ENCODE measurements around the gene SLC16A5. TPM values are rescaled to one million over a fixed set of nuclear protein-coding genes. Genes with fewer than 3 reads are reported as not detected.
"Not testable (repeated sequence)": the region's sequence is repeated elsewhere in the genome, so short reads cannot be mapped to it uniquely, and the experiment has no call there.

Gene SLC16A5
- total RNA-seq, 2 experiments from 2014 or later, result 11.4 to 12.2 TPM

GRCh38 chr17:75125984-75126383 lies 38.2 kb downstream of the SLC16A5 start:
- ChIA-PET CTCF (interaction anchor here (0.9 to 13.8 kb wide), 6 partner anchors 10 to 286 kb away, joined by 3 to 150 read pairs (median 3); no protein-coding TSS in a partner anchor), POLR2A (no interaction called here)
- Mint-ChIP-seq H3K27ac (peak overlapping the region; percentile 89), H3K9me3 (peaks cover 5% of the 10 kb centered on the region), H3K36me3 (ENCODE audit: low read depth) (peaks cover 36% of the 10 kb centered on the region), H3K4me3 (peak overlapping the region; percentile 25), H3K4me1 (peaks cover 49% of the 10 kb centered on the region), H3K27me3 (no peaks in the 10 kb centered on the region)
- DNase-seq, result peak; percentile 36

- peaks cover 48% of the 10 kb centered on the region for H3K4me1 Mint-ChIP-seq
- no peak for DNase-seq
- CTCF ChIA-PET, result interaction anchor here (0.6 to 13.8 kb wide), 4 partner anchors 11 to 144 kb away, joined by 3 to 150 read pairs (median 3); partner anchors contain the start of gene MIF4GD
- no peaks in the 10 kb centered on the region for H3K27me3 Mint-ChIP-seq
- H3K9me3 Mint-ChIP-seq, result peaks cover 5% of the 10 kb centered on the region
- H3K36me3 Mint-ChIP-seq (ENCODE audit: low read depth), result peaks cover 32% of the 10 kb centered on the region
- H3K4me3 Mint-ChIP-seq, result no peak overlapping the region
- no peak overlapping the region for H3K27ac Mint-ChIP-seq
- POLR2A ChIA-PET, result no interaction called here
These were observed 39.2 kb downstream of the SLC16A5 start for GRCh38 chr17:75126954-75127353.

- CTCF ChIA-PET, result interaction anchor here (0.6 to 13.8 kb wide), 4 partner anchors 12 to 41 kb away, joined by 3 to 150 read pairs (median 4); no protein-coding TSS in a partner anchor
- H3K4me3 Mint-ChIP-seq, H3K9me3 Mint-ChIP-seq, DNase-seq, POLR2A ChIA-PET, H3K27me3 Mint-ChIP-seq: not testable (repeated sequence)
- Mint-ChIP-seq H3K36me3 (ENCODE audit: low read depth) (peaks cover 29% of the 10 kb centered on the region), H3K27ac (peak overlapping the region; percentile 33), H3K4me1 (peaks cover 54% of the 10 kb centered on the region)
These were observed 40.2 kb downstream of the SLC16A5 start for GRCh38 chr17:75127936-75128335.

- Mint-ChIP-seq H3K36me3 (ENCODE audit: low read depth) (peaks cover 28% of the 10 kb centered on the region), H3K27me3 (no peaks in the 10 kb centered on the region), H3K4me3 (peak overlapping the region; percentile 51), H3K27ac (no peak overlapping the region), H3K9me3 (peaks cover 4% of the 10 kb centered on the region), H3K4me1 (peaks cover 52% of the 10 kb centered on the region)
- POLR2A ChIA-PET, result no interaction called here
- no peak for DNase-seq
- CTCF ChIA-PET, result interaction anchor here (1.2 to 13.8 kb wide), 4 partner anchors 9 to 41 kb away, joined by 3 to 150 read pairs (median 3); no protein-coding TSS in a partner anchor
These were observed 41.1 kb downstream of the SLC16A5 start for GRCh38 chr17:75128694-75129505.

GRCh38 chr17:75129576-75129975 lies 41.8 kb downstream of the SLC16A5 start:
- H3K9me3 Mint-ChIP-seq, result no peaks in the 10 kb centered on the region
- H3K27me3 Mint-ChIP-seq, result no peaks in the 10 kb centered on the region
- CTCF ChIA-PET, result interaction anchor here (0.6 to 13.8 kb wide), 5 partner anchors 10 to 70 kb away, joined by 3 to 150 read pairs (median 8); no protein-coding TSS in a partner anchor
- DNase-seq, result no peak
- peak overlapping the region; percentile 51 for H3K4me3 Mint-ChIP-seq
- POLR2A ChIA-PET, result no interaction called here
- peaks cover 21% of the 10 kb centered on the region for H3K36me3 Mint-ChIP-seq (ENCODE audit: low read depth)
- H3K27ac Mint-ChIP-seq, result no peak overlapping the region
- H3K4me1 Mint-ChIP-seq, result peaks cover 45% of the 10 kb centered on the region

GRCh38 chr17:75130059-75130631 lies 42.4 kb downstream of the SLC16A5 start:
- peaks cover 21% of the 10 kb centered on the region for H3K36me3 Mint-ChIP-seq (ENCODE audit: low read depth)
- H3K4me1 Mint-ChIP-seq, result peaks cover 41% of the 10 kb centered on the region
- no peak for DNase-seq
- no peak overlapping the region for H3K27ac Mint-ChIP-seq
- H3K4me3 Mint-ChIP-seq, result peak overlapping the region; percentile 83
- H3K27me3 Mint-ChIP-seq, result no peaks in the 10 kb centered on the region
- H3K9me3 Mint-ChIP-seq, result no peaks in the 10 kb centered on the region
- CTCF ChIA-PET, result interaction anchor here (0.6 to 13.8 kb wide), 10 partner anchors 9 to 108 kb away, joined by 3 to 150 read pairs (median 6); no protein-coding TSS in a partner anchor
- POLR2A ChIA-PET, result no interaction called here

- peaks cover 22% of the 10 kb centered on the region for H3K36me3 Mint-ChIP-seq (ENCODE audit: low read depth)
- H3K27me3 Mint-ChIP-seq, result no peaks in the 10 kb centered on the region
- no peaks in the 10 kb centered on the region for H3K9me3 Mint-ChIP-seq
- POLR2A ChIA-PET, result interaction anchor here (0.6 kb wide), 1 partner anchor 119 kb away, joined by 5 read pairs; no protein-coding TSS in a partner anchor
- H3K4me3 Mint-ChIP-seq, result peak overlapping the region; percentile 83
- peaks cover 35% of the 10 kb centered on the region for H3K4me1 Mint-ChIP-seq
- peak overlapping the region; percentile 89 for H3K27ac Mint-ChIP-seq
- CTCF ChIA-PET, result interaction anchor here (0.5 to 13.8 kb wide), 19 partner anchors 10 to 169 kb away, joined by 3 to 150 read pairs (median 4); no protein-coding TSS in a partner anchor
- DNase-seq, result peak; percentile 55
These were observed 43.0 kb downstream of the SLC16A5 start for GRCh38 chr17:75130632-75131277.

GRCh38 chr17:75131278-75132017 lies 43.7 kb downstream of the SLC16A5 start, which contains the start of gene NT5C:
Gene NT5C, minus strand, starts transcription at chr17:75131742. Its CDS starts 35 bp downstream, at chr17:75131707.
- H3K27me3 Mint-ChIP-seq, result no peaks in the 10 kb centered on the region
- H3K36me3 Mint-ChIP-seq (ENCODE audit: low read depth), result peaks cover 19% of the 10 kb centered on the region
- H3K27ac Mint-ChIP-seq, result peak within 1 kb of the TSS; percentile 89
- H3K4me3 Mint-ChIP-seq, result peak within 1 kb of the TSS; percentile 83
- ChIA-PET POLR2A (interaction anchor here (0.6 kb wide), 1 partner anchor 120 kb away, joined by 5 read pairs; no protein-coding TSS in a partner anchor), CTCF (interaction anchor here (0.5 to 13.8 kb wide), 22 partner anchors 8 to 1562 kb away, joined by 3 to 150 read pairs (median 4); no protein-coding TSS in a partner anchor)
- no peaks in the 10 kb centered on the region for H3K9me3 Mint-ChIP-seq
- H3K4me1 Mint-ChIP-seq, result peaks cover 30% of the 10 kb centered on the region
- DNase-seq, result peak; percentile 68

GRCh38 chr17:75132018-75133000 lies 44.6 kb downstream of the SLC16A5 start:
- POLR2A ChIA-PET, result interaction anchor here (1.1 kb wide), 1 partner anchor 19 kb away, joined by 3 read pairs; no protein-coding TSS in a partner anchor

GRCh38 chr17:75133001-75133400 lies 45.2 kb downstream of the SLC16A5 start:
- Mint-ChIP-seq H3K4me1 (peaks cover 30% of the 10 kb centered on the region), H3K27ac (peak overlapping the region; percentile 54), H3K36me3 (ENCODE audit: low read depth) (peaks cover 20% of the 10 kb centered on the region), H3K27me3 (no peaks in the 10 kb centered on the region), H3K9me3 (no peaks in the 10 kb centered on the region), H3K4me3 (peak overlapping the region; percentile 27)
- no peak for DNase-seq
- POLR2A ChIA-PET, result interaction anchor here (1.1 kb wide), 1 partner anchor 19 kb away, joined by 3 read pairs; no protein-coding TSS in a partner anchor
- CTCF ChIA-PET, result interaction anchor here (0.6 to 13.8 kb wide), 6 partner anchors 8 to 78 kb away, joined by 3 to 150 read pairs (median 6); no protein-coding TSS in a partner anchor

More at GRCh38 chr17:75132018-75133000, 44.6 kb downstream of the SLC16A5 start:
- peaks cover 20% of the 10 kb centered on the region for H3K36me3 Mint-ChIP-seq (ENCODE audit: low read depth)
- DNase-seq, H3K9me3 Mint-ChIP-seq, H3K27me3 Mint-ChIP-seq: not testable (repeated sequence)
- H3K4me1 Mint-ChIP-seq, result peaks cover 30% of the 10 kb centered on the region
- CTCF ChIA-PET, result interaction anchor here (0.6 to 13.8 kb wide), 20 partner anchors 9 to 1786 kb away, joined by 3 to 150 read pairs (median 4); partner anchors contain the start of gene MIF4GD
- H3K4me3 Mint-ChIP-seq, result peak overlapping the region; percentile 78
- H3K27ac Mint-ChIP-seq, result peak overlapping the region; percentile 88
